Hypothalamus (tissue), 51 donors: ENCODE measurements around the gene POLR2J3.
"Not testable (repeated sequence)": the region's sequence is repeated elsewhere in the genome, so short reads cannot be mapped to it uniquely, and the experiment has no call there.

ENCODE experiments used
- DNase-seq, 51 donors: peaks; one replicate each; lab custom pipeline; 2025; lab: John Stamatoyannopoulos, UW

The POLR2J3 gene

GRCh38 chr7:102589857-102590256 is 17.5 kb upstream of the POLR2J3 start:
- DNase-seq = not testable (repeated sequence)

GRCh38 chr7:102583495-102583894 is 11.1 kb upstream of the POLR2J3 start:
- not testable (repeated sequence) for DNase-seq

DNA sequence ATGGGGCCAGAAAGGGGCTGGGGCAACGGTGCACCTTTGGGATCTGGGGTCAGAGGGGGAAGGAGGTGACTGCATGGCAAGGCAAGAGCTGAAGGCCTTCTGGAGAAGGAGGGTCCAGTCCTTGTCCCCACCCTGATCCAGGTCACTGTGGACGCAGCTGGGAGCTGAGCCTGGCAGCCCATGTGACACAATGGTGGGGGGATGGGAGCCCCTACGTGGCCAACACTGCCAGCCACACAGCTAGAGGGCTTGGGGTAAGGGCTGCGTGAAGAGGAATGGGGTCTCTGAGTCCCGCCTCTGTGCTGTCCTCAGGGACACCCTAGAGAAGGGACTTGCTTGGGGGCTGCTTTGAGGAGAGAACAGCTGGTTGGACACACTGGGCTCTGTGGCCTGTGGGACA is 9.3 kb upstream of the POLR2J3 start:
- DNase-seq = not testable (repeated sequence)

DNA sequence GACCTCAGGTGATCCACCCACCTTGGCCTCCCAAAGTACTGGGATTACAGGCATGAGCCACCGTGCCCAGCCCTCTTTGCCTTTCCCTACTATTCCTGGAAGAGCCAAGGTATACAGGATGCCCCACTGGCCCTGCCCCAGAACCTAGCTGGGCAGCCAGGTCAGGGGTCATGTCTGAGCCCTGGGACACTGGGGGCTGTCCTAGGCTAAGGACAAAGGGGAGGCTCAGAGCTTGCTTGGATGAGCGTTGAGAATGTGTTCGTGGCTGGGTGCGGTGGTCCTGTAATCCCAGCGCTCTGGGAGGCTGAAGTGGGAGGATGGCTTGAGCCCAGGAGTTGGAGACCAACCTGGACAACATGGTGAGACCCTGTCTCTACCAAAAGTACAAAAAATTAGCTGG is 6.1 kb upstream of the POLR2J3 start:
- not testable (repeated sequence) for DNase-seq

DNA sequence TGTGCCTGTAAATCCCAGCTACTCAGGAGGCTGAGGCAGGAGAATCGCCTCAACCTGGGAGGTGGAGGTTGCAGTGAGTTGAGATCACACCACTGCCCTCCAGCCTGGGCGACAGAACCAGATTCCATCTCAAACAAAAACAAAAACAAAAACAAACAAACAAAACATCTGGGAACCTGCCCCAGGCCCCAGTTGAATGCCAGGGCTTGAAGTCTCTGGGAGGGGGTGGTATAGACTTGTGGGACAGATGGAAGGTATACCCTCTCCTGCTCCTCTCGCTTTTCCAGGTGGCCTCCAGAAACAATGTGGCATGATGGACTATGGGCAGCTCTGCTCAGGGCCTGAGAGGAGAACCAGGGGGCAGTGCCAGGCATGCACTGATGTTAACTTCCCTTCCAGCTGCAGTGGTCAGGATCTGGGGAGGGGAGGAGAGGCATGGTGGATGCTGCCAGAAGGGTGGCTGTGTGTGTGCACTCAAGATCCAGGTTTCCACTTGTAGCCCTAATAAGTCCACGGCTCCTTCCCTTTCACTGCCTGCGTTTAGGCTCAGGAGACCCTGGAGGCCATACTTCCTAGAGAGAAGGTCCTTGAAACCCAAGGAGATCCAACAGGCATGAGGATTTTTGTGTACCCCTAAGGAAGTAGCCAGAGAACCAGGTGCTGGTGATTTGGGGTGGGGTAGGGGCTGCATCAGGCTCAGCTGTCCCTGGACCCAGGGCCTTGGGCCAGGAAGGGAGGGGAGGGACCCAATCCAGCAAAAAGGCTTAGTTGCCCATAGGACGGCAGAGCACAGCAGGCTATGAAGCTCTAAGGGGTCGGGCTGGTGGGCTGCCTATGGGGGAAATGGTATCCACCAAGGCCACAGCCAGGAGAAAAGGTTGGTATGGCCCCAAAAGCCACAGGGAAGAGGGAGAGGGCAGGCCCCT is 5.2 kb upstream of the POLR2J3 start:
- not testable (repeated sequence) for DNase-seq

DNA sequence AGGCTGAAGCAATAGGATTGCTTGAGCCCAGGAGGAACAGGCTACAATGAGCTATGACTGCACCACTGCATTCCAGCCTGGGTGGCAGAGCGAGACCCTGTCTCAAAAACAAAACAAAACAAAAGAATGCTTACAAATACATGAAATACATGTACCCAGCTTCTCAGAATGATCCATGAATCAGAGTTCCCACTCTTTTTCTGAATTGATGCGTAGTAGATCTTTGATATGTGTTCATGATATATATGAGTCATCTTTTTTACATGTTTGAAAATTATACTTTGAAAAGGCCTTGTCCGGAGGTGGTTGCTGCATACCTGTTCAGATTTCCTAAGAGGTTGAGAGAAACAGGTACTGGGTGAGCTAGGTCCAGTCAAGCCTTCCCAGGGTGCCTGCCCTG is 4.0 kb upstream of the POLR2J3 start:
- not testable (repeated sequence) for DNase-seq

DNA sequence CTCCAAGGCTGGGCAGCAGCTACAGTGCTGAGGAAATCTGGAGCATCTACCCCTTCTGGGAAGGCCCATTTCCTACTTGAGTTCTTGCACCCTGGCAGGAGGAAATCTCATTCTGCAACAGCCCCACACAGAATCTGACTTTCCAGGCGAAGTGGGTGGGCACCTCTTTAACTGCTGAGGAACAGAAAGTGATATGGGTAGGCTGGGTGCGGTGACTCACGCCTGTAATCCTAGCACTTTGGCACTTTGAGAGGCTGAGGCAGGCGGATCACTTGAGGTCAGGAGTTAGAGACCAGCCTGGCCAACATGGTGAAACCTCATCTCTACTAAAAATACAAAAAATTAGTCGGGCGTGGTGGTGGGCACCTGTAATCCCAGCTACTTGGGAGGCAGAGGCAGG is 2.2 kb upstream of the POLR2J3 start:
- DNase-seq = not testable (repeated sequence)

DNA sequence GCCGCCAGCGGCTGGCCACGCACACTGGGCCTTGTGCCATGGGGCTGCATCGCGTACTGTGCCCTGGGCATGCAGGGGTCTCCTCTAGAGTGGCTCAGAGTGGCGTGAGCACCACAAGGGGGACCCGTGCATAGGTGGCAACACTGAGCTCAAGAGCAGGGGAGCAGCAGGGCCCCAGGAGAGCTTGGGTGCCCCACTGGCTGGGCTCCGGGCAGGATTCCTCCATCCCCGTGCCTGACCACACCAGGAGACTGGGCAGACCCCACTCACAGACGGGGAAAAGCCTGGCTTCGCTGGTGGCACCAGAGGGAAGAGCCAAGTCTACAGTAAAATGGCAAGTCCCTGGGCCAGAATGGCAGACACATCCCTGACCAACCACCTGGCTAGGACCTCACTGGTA is 3.8 kb downstream of the POLR2J3 start:
- DNase-seq = not testable (repeated sequence)

GRCh38 chr7:102550808-102551422 is 21.5 kb downstream of the POLR2J3 start, which contains the start of gene SPDYE2:
SPDYE2 (plus strand) TSS chr7:102551226; CDS start chr7:102553256, 2,030 bp downstream.
- not testable (repeated sequence) for DNase-seq

GRCh38 chr7:102546353-102546752 is 26.0 kb downstream of the POLR2J3 start:
- not testable (repeated sequence) for DNase-seq

GRCh38 chr7:102545288-102545687 is 27.1 kb downstream of the POLR2J3 start:
- not testable (repeated sequence) for DNase-seq

DNA sequence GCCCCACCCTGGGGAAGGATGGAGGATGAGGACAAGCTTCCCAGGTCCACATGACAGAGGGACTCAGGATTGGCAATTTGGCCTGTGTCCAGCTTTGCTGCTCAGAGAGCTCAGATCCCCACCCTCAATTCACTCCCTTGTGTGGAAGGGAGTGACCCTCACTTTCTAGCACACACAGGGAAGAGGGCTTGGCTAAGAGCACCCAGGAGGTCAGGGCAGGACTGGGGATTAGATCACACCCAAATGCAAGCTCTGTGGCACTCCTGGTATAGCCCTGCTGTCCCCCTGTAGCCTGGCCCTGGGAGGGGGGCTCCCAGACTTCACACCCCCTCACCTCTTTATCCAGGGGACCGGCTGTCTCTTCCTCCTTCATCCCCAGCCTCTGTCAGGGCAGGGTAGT is 28.0 kb downstream of the POLR2J3 start:
- not testable (repeated sequence) for DNase-seq

GRCh38 chr7:102543596-102543995 is 28.8 kb downstream of the POLR2J3 start, which contains the start of gene UPK3BL2:
UPK3BL2 (minus strand) TSS chr7:102543696; CDS start chr7:102543636, 60 bp downstream.
- DNase-seq = not testable (repeated sequence)

- not testable (repeated sequence) for DNase-seq
These were observed 29.6 kb downstream of the POLR2J3 start for GRCh38 chr7:102542771-102543170.

DNA sequence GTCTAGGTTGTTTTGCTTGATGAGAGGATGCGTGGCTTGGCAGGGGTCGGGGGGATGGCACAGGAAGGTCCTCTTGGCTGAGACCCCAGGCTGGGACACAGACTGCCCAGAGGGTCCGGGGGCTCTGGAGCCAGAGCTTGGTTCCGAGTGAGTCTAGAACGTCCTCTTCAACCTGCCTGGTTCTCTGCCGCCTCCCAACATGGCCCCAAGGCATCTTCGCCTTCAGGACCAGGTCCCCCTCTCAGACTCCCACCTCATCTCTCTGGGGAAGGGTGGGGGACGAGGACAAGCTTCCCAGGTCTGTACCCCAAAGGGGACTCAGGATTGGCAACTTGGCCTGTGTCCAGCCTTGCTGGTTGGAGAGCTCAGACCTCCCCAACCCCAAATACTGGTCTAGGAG is 30.3 kb downstream of the POLR2J3 start:
- not testable (repeated sequence) for DNase-seq

DNA sequence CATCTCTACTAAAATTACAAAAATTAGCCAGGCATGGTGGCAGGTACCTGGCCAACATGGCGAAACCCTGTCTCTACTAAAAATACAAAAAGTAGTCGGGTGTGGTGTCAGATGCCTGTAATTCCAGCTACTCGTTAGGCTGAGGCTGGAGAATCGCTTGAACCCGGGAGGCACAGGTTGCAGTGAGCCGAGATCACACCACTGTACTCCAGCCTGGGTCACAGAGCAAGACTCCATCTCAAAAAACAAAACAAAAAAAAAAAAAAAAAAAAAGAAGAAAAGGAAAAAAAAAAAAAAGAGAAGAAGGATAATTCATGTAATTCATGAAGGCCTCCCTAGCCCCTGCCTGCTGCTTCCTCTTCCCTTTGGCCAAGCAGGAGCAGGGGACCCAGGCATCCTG is 31.8 kb downstream of the POLR2J3 start:
- not testable (repeated sequence) for DNase-seq

GRCh38 chr7:102535062-102535615 is 37.2 kb downstream of the POLR2J3 start:
- not testable (repeated sequence) for DNase-seq

- not testable (repeated sequence) for DNase-seq
These were observed 40.3 kb downstream of the POLR2J3 start for GRCh38 chr7:102532127-102532526.

GRCh38 chr7:102531583-102531982 is 40.8 kb downstream of the POLR2J3 start:
- DNase-seq = not testable (repeated sequence)

DNA sequence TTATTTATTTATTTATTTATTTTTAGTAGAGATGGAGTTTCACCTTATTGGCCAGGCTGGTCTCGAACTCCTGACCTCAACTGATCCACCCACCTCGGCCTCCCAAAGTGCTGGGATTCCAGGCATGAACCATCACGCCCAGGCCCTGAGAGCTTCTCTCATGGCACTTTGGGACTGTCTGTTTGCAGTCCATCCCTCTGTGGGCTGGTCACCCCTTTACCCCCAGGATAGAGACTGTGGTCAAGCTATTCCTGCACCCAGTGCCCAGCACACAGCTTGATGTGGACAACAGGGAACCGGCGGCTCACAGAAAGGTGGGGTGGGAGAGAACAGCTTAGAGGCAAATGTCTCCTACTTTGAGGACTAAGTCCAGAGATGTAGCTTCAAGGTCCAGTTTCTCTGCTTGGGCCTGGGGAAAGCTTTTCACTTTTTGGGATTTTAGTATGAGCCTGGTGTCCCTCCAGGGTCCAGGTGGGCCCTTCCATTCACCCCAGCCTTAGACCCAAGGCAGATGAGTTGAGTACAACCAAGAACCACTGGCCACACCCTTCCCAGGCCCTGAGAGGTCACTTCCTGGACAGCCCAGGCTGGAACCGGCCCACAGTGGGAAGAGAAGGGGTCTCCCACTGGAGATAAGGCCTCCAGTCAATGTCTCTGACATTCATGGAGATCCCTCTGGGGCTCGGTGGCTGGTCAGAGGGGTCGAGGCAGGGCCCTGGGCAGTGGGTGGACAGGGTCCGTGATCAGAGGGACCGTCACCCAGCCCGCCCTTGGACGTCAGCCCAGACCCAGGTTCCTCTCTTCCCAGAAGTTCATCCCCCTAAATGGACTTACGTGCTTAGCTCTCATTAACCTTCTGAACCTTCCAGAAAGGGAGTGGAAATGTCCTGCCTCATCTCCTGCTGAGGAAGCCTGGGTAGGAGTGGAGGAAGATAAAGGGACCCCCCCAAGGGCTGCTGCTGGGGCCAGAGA is 44.3 kb downstream of the POLR2J3 start:
- DNase-seq = not testable (repeated sequence)
